Activated naive CD4-positive, alpha-beta T cell treated with anti-CD3 and anti-CD28 coated beads for 36 hours (primary cell): ENCODE data around the gene TESK1. TPM values are rescaled to one million over a fixed set of nuclear protein-coding genes. Genes with fewer than 3 reads are reported as not detected.
"Not testable (repeated sequence)": the region's sequence is repeated elsewhere in the genome, so short reads cannot be mapped to it uniquely, and the experiment has no call there.

Source experiments
- CTCF ChIA-PET: fragments of 350-600 bp; sonication (Branson Sonifier 250); formaldehyde crosslinking; loops from one replicate; lab custom pipeline; 2021; ENCODE audit warnings: antibody characterized with exemption; lab: Charles Lee
- DNase-seq: peaks from one replicate; pipeline ENCODE4 v3.0.0-alpha.2; 2020
- H3K27ac Mint-ChIP-seq: one replicate; pipeline ENCODE4 v1.8.0; 2021; ENCODE audit warnings: mild to moderate bottlenecking, mixed read lengths
- H3K27me3 Mint-ChIP-seq: one replicate; pipeline ENCODE4 v1.8.0; 2021; ENCODE audit warnings: low read depth, mixed read lengths
- H3K36me3 Mint-ChIP-seq: one replicate; pipeline ENCODE4 v1.8.0; 2021; ENCODE audit warnings: low read depth, mixed read lengths
- H3K4me1 Mint-ChIP-seq: one replicate; pipeline ENCODE4 v1.8.0; 2021; ENCODE audit warnings: low read depth, mixed read lengths
- H3K4me3 Mint-ChIP-seq: one replicate; pipeline ENCODE4 v1.8.0; 2021; ENCODE audit warnings: mild to moderate bottlenecking, moderate library complexity, mixed read lengths
- H3K9me3 Mint-ChIP-seq: one replicate; pipeline ENCODE4 v1.8.0; 2021; ENCODE audit warnings: mixed read lengths
- intact Hi-C: fragments of 100-400 bp; cut with micrococcal nuclease; formaldehyde crosslinking; loops from one replicate; pipeline ENCODE4 v1.15.1; 2023
- total RNA-seq, 2 experiments: library from RNA; stranded (reverse); gene quantifications; one replicate each; pipeline ENCODE4 v1.2.3, GENCODE V29; 2021

TESK1 gene
- total RNA-seq, 2 experiments from 2014 or later = 18.3 to 19.0 TPM

DNA sequence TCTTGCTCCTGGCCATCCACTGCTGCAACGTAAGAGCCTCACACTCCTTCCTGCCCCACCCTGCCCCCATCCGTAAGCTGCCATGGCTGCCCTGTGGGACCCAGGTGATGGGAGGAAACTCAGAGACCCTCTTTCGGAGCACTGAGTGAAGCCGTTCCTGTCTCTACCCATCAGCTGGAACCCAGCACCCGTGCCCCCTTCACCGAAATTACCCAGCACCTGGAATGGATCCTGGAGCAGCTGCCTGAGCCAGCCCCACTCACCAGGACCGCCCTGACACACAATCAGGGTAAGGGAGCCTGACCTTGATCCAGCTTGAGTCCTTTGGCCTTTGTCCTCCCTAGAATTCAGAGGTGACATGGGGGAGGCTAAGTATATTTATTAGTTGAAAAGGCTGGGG, 3.2 kb downstream of the TESK1 start:
- Mint-ChIP-seq H3K27me3 (no peaks in the 10 kb centered on the region), H3K36me3 (peaks cover 1% of the 10 kb centered on the region), H3K4me3 (no peak overlapping the region), H3K9me3 (no peaks in the 10 kb centered on the region), H3K4me1 (peaks cover 22% of the 10 kb centered on the region), H3K27ac (no peak overlapping the region)
- DNase-seq = no peak
- intact Hi-C loops = loop anchor here (10.0 kb wide), 1 partner anchor 943 kb away; the partner anchor contains the start of gene CCL27
- CTCF ChIA-PET = interaction anchor here (0.6 to 1.7 kb wide), 4 partner anchors 11 to 507 kb away, joined by 3 to 8 read pairs (median 4); no protein-coding TSS in a partner anchor

DNA sequence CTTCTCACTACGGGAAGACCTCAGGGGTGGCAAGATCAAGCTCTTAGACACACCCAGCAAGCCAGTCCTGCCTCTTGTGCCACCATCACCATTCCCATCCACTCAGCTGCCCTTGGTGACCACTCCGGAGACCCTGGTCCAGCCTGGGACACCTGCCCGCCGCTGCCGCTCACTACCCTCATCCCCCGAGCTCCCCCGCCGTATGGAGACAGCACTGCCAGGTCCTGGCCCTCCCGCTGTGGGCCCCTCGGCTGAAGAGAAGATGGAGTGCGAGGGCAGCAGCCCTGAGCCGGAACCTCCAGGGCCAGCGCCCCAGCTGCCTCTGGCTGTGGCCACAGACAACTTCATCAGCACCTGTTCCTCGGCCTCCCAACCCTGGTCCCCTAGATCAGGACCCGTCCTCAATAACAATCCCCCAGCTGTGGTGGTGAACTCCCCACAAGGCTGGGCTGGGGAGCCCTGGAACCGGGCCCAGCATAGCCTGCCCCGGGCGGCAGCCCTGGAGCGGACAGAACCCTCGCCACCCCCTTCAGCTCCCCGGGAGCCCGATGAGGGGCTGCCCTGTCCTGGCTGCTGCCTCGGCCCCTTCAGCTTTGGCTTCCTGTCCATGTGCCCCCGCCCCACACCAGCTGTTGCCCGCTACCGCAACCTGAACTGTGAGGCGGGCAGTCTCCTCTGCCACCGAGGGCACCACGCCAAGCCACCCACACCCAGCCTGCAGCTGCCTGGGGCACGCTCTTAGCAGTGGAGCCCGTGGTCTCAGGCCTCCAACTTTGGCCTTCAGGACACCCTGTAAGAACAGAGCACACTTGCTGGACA, 4.1 kb downstream of the TESK1 start:
- Mint-ChIP-seq H3K27me3 (no peaks in the 10 kb centered on the region), H3K27ac (no peak overlapping the region), H3K4me3 (no peak overlapping the region), H3K36me3 (peaks cover 1% of the 10 kb centered on the region), H3K4me1 (peaks cover 15% of the 10 kb centered on the region), H3K9me3 (no peaks in the 10 kb centered on the region)
- no peak for DNase-seq
- CTCF ChIA-PET = interaction anchor here (0.6 to 1.2 kb wide), 3 partner anchors 47 to 508 kb away, joined by 3 to 4 read pairs (median 3); no protein-coding TSS in a partner anchor
- intact Hi-C loops = loop anchor here (10.0 kb wide), 1 partner anchor 944 kb away; the partner anchor contains the start of gene CCL27

DNA sequence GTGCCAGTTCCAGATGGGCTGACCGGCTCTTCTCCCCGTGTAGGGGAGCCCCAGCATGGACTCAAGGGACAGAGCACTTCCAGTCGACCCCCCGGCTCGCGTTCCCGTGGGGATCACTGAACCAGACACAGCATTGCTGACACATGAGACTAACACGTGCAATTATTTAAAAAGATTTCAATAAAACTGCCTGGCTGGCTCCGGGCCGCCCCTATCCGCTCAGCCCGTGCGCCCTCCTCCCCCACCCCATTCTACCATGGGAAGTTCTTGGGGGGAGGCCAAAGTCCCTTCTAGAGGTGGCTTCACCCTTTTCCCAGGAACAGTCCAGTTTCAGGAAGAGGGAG, 4.7 kb downstream of the TESK1 start:
- no peak overlapping the region for H3K4me3 Mint-ChIP-seq
- intact Hi-C loops = loop anchor here (10.0 kb wide), 1 partner anchor 945 kb away; the partner anchor contains the start of gene CCL27
- no peak overlapping the region for H3K27ac Mint-ChIP-seq
- no peak for DNase-seq
- H3K36me3 Mint-ChIP-seq = peaks cover 1% of the 10 kb centered on the region
- no peaks in the 10 kb centered on the region for H3K27me3 Mint-ChIP-seq
- H3K9me3 Mint-ChIP-seq = no peaks in the 10 kb centered on the region
- H3K4me1 Mint-ChIP-seq = peaks cover 15% of the 10 kb centered on the region
- CTCF ChIA-PET = interaction anchor here (1.2 to 10.9 kb wide), 3 partner anchors 10 to 118 kb away, joined by 3 to 142 read pairs (median 13); partner anchors contain the start of gene SIT1

DNA sequence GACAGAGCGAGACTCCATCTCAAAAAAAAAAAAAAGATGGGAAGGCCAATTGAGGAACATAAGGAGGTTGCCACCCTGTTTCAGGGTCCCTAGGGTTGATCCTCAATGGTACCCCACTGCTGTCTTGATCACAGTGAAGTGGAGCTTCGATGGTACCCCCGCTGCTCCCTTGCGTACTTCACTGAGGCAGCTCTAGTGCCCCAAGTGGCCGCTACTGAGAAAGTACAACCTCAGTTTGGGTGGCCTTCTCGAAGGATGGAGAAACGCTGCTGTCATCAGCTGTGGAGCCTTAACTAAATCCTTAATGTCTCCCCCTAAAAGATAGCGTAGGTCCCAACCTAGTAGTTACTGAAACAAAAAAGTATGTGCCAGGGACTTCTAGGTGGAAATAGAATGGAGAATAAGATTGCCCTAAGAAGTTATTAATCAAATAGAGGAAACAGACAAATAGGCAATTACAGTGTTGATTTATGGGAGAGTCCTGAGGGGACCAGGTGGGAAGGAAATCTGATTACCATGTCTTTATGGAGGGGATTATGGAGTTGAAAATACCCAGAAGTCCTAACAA, 6.3 kb downstream of the TESK1 start:
- H3K4me1 Mint-ChIP-seq = peaks cover 11% of the 10 kb centered on the region
- H3K9me3 Mint-ChIP-seq = no peaks in the 10 kb centered on the region
- intact Hi-C loops = no loop called here
- no peak overlapping the region for H3K4me3 Mint-ChIP-seq
- peaks cover 1% of the 10 kb centered on the region for H3K36me3 Mint-ChIP-seq
- DNase-seq = peak; percentile 67
- H3K27ac Mint-ChIP-seq = no peak overlapping the region
- H3K27me3 Mint-ChIP-seq = no peaks in the 10 kb centered on the region
- CTCF ChIA-PET = interaction anchor here (0.5 to 10.9 kb wide), 23 partner anchors 9 to 922 kb away, joined by 3 to 142 read pairs (median 6); partner anchors contain the start of genes ARHGEF39, CCDC107, RMRP and SIT1

DNA sequence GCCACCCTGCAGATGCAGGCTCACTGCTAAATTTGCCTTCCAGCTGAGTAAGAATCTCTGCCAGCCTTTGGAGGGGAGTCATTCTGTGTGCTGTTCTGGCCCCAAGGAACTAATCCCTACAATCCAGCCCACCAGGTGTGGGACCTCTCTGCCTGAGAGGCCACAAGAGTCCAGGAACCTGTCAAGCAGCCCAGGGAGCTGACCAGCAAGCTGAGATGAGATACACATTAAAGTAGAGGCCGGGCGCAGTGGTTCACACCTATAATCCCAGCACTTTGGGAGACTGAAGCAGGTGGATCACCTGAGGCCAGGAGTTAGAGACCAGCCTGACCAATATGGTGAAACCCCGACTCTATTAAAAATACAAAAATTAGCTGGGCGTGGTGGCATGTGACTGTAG, 7.0 kb downstream of the TESK1 start:
- H3K4me3 Mint-ChIP-seq, intact Hi-C loops, H3K27me3 Mint-ChIP-seq, H3K27ac Mint-ChIP-seq, H3K36me3 Mint-ChIP-seq, H3K4me1 Mint-ChIP-seq, DNase-seq, H3K9me3 Mint-ChIP-seq: not testable (repeated sequence)
- CTCF ChIA-PET = interaction anchor here (0.7 to 10.9 kb wide), 17 partner anchors 10 to 296 kb away, joined by 3 to 142 read pairs (median 7); partner anchors contain the start of genes ARHGEF39, CREB3, SIT1 and TLN1

DNA sequence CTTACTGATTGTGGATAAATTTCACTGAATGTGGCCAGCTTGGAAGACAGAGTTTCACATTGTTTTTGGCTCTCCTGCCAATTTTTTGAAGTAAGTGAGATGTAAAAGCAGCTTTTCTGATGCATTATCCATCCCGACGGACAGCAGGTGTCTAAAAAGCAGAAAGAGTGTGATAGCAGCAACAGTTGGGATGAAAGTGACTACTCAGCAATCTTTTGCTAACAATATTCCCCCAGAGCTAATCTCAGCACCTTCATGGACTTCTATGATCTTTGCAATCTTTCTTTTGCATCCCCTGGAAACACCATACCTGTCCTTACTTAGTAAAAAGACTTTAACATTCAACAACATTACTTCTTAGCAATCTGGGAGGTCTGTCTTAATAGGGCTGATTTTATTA, 7.8 kb downstream of the TESK1 start:
- Mint-ChIP-seq H3K9me3 (no peaks in the 10 kb centered on the region), H3K4me3 (no peak overlapping the region), H3K27ac (no peak overlapping the region), H3K27me3 (no peaks in the 10 kb centered on the region), H3K4me1 (peaks cover 12% of the 10 kb centered on the region), H3K36me3 (peaks cover 1% of the 10 kb centered on the region)
- CTCF ChIA-PET = interaction anchor here (0.9 to 10.9 kb wide), 11 partner anchors 15 to 119 kb away, joined by 3 to 142 read pairs (median 8); partner anchors contain the start of genes CCDC107, CREB3, SIT1 and TLN1
- DNase-seq = no peak
- intact Hi-C loops = no loop called here

DNA sequence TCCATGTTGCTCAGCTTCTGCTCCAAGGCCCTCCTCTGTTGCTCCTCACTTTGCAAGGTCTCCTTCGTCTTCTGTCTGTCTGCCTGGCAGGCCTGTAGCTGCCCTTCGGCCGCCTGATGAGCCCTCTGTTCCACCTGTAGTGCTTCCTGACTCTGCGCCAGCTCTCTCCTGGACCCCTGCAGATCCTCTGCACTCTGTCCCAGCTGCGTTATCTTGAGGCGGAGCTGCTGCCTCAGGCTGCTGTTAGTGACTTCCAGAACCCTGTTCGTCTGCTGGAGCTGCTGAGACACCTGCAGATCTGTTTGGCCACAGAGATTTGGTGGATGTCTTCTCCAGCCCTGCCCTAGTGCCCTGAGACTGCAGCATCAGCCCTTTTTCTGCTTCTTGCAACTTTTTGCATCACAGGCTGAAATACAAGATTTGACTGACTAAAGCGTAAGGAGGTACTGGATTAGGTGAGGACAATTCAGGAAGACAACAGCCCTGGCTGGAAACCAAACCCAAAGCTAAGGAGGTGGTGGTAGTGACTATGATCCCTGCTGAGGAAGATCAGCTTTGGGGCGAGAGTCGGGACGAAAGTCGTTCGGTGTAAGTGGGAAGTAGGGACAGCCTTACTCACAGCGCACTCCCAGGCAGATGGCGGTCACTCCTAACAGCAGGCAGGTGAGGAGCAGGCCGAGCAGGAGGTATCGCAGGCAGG, 11.1 kb downstream of the TESK1 start:
- CTCF ChIA-PET = interaction anchor here (0.6 to 10.9 kb wide), 20 partner anchors 9 to 267 kb away, joined by 3 to 142 read pairs (median 4); partner anchors contain the start of genes CCDC107, CREB3, HINT2 and RMRP
- no peaks in the 10 kb centered on the region for H3K36me3 Mint-ChIP-seq
- H3K9me3 Mint-ChIP-seq = no peaks in the 10 kb centered on the region
- intact Hi-C loops = no loop called here
- H3K4me1 Mint-ChIP-seq = peaks cover 33% of the 10 kb centered on the region
- no peak for DNase-seq
- peak overlapping the region; percentile 79 for H3K4me3 Mint-ChIP-seq
- H3K27me3 Mint-ChIP-seq = no peaks in the 10 kb centered on the region
- H3K27ac Mint-ChIP-seq = no peak overlapping the region

DNA sequence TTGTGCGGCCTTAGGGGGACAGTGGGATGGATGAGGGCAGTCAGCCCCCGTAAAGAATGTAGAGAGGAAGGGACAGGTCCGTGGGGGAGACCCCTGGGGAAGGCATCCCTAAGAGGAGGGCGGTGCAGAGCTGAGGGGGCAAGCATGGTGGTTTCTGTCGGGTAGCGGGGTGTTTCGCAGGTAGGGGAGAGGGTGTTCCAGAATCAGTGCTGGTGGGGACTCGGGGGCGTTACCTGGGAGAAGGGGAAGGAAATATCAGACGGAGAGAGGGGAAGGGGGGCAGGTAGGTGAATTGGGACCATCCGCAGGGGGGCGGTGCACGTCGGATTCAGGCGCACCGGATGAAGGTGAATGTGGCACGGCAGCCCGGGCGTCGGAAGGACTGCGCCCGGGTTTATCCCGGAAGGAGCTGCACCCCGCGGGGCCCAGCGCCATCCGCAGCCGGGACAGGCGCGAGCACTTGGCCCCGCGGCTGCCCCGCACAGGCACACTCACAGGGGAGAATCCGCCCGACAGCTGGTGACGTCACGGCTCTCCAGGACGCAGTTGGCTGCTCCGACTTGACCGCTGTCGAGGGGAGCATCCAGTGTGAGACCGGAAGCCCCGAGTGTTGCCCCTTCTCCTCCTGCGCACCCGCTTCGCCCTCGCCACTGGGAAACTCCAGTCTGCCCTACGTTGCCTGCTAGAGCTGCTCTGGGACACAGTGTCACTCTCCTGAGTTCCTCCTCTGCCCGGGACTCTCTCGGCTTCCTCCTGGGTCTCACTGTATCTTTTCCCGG, 11.8 kb downstream of the TESK1 start:
- H3K27me3 Mint-ChIP-seq = no peaks in the 10 kb centered on the region
- H3K4me1 Mint-ChIP-seq = peaks cover 28% of the 10 kb centered on the region
- H3K27ac Mint-ChIP-seq = peak overlapping the region; percentile 47
- no peaks in the 10 kb centered on the region for H3K36me3 Mint-ChIP-seq
- intact Hi-C loops = loop anchor here (1.0 kb wide), 2 partner anchors 13 to 115 kb away; partner anchors contain the start of genes CREB3 and TLN1
- CTCF ChIA-PET = interaction anchor here (0.5 to 10.9 kb wide), 21 partner anchors 8 to 330 kb away, joined by 3 to 142 read pairs (median 4); partner anchors contain the start of genes CREB3, HINT2, RMRP and SIT1
- peak overlapping the region; percentile 79 for H3K4me3 Mint-ChIP-seq
- peak; percentile 79 for DNase-seq
- no peaks in the 10 kb centered on the region for H3K9me3 Mint-ChIP-seq

DNA sequence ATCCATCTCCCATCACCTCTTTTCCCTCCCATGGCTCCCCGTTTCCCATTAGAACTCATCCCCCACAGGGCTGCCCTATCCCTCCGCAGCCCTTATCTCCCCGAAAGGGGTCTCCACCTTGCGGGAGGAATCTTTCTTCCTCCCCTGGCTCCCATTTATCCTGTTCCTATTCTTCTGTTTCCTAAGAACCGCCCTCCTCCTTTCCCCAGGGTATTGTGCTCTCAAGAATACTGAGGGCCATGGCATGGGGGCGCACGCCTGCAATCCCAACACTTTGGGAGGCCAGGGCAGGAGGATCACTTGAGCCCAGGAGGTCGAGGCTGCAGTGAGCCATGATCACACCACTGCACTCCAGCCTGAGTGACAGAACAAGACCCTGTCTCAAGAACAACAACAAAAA, 12.5 kb downstream of the TESK1 start:
- H3K9me3 Mint-ChIP-seq = no peaks in the 10 kb centered on the region
- intact Hi-C loops = loop anchor here (1.0 kb wide), 2 partner anchors 13 to 115 kb away; partner anchors contain the start of genes CREB3 and TLN1
- H3K4me3 Mint-ChIP-seq = peak overlapping the region; percentile 79
- H3K36me3 Mint-ChIP-seq = no peaks in the 10 kb centered on the region
- CTCF ChIA-PET = interaction anchor here (0.5 to 10.9 kb wide), 14 partner anchors 8 to 329 kb away, joined by 3 to 142 read pairs (median 4); partner anchors contain the start of genes CREB3, RMRP, SIT1 and TLN1
- no peaks in the 10 kb centered on the region for H3K27me3 Mint-ChIP-seq
- H3K4me1 Mint-ChIP-seq = peaks cover 28% of the 10 kb centered on the region
- DNase-seq = no peak
- peak overlapping the region; percentile 47 for H3K27ac Mint-ChIP-seq

DNA sequence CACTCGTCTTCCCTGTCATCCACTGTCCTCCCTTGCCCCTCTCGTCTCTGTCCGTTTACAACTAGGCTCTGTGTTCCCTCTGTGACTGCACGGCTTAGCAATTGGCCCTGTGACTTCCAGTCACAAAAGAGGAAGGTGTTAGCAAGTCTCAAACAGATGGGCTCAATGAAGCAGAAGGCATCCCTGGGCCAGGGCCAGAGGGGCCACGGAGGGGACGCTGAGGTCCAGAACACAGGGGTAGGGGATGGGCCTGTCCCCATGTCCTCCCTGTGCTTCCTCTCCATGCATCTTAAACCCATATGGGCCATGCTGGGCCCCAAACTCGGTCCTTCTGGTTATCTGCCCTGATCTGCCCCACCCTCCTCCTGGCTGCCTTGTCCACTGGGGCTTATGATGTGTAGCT, 13.3 kb downstream of the TESK1 start, which contains the start of gene CD72:
CD72 (minus strand) TSS at position 89 of the 403 bp plus-strand sequence. CDS start 110 bp downstream, outside the sequence.
- Mint-ChIP-seq H3K4me1 (peaks cover 28% of the 10 kb centered on the region), H3K27me3 (no peaks in the 10 kb centered on the region), H3K4me3 (peak within 1 kb of the TSS; percentile 79), H3K9me3 (no peaks in the 10 kb centered on the region), H3K27ac (peak within 1 kb of the TSS; percentile 47), H3K36me3 (no peaks in the 10 kb centered on the region)
- no peak for DNase-seq
- intact Hi-C loops = loop anchor here (2.0 kb wide), 2 partner anchors 20 to 28 kb away; no protein-coding TSS in a partner anchor
- CTCF ChIA-PET = interaction anchor here (1.9 to 10.9 kb wide), 2 partner anchors 30 to 46 kb away, joined by 5 to 142 read pairs; partner anchors contain the start of genes ARHGEF39 and SIT1
